ENCODE measurements around the gene B4GALNT4.

DNA sequence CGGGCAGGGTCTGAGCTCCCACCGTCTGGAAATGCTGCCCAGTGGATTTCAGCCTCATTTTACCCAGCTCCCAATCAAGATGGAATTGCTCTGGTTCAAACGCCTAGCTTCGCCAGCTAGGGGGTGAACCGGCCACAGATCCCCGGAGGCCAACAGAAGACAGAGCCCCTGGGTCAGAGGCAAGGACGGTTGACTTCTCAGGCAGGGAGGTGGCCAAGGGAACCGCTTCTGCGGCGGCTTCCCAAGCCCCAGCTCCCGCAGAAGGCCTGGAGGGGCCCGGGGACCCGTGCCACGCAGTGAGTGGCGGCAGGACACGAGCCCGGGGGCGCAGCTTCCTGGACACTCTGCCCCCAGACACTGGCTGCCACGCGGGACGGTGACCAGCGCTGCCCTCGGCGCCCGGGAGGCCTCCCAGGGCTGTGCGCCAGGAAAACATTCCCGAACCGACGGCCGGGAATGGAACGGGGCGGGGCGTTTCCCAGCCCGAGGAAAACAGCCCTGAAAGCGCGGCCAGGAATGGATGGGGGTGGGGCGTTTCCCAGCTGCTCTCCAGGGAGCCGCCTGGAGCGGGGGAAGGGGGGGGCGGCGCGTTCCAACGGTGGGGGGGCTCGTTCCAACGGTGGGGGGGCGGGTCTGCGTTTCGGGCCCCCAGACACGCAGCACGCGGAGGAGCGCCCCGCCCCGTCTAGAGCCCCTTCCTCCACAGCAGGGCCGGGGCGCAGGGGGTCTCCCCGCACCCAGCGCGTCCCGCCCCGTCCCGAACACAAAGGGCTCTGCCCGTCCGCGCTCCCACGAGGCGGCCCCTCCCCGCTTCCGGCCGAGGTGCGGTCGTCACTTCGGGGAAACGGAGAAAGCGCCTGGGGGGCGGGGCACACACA lies 13.5 kb upstream of the B4GALNT4 start:
- TF ChIP-seq, protein P1, sequence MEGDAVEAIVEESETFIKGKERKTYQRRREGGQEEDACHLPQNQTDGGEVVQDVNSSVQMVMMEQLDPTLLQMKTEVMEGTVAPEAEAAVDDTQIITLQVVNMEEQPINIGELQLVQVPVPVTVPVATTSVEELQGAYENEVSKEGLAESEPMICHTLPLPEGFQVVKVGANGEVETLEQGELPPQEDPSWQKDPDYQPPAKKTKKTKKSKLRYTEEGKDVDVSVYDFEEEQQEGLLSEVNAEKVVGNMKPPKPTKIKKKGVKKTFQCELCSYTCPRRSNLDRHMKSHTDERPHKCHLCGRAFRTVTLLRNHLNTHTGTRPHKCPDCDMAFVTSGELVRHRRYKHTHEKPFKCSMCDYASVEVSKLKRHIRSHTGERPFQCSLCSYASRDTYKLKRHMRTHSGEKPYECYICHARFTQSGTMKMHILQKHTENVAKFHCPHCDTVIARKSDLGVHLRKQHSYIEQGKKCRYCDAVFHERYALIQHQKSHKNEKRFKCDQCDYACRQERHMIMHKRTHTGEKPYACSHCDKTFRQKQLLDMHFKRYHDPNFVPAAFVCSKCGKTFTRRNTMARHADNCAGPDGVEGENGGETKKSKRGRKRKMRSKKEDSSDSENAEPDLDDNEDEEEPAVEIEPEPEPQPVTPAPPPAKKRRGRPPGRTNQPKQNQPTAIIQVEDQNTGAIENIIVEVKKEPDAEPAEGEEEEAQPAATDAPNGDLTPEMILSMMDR (IDR thresholded peaks at IDR 0.05) = peak in 1 of 4 experiments; percentile 2
- peak; percentile 22 to 61 for TF ChIP-seq POLR2A (IDR thresholded peaks at IDR 0.05)

Measured in uterus (tissue), 2 donors.